GM19043 (cell line): ENCODE results near the gene CMTM1.

Experiments
- ATAC-seq: cut with Tn5 transposase; IDR thresholded peaks from one replicate; pipeline ENCODE4 v1.9.1; 2021; ENCODE audit warnings: low read depth; ENCODE audit not compliant: unreplicated experiment

Gene CMTM1, protein sequence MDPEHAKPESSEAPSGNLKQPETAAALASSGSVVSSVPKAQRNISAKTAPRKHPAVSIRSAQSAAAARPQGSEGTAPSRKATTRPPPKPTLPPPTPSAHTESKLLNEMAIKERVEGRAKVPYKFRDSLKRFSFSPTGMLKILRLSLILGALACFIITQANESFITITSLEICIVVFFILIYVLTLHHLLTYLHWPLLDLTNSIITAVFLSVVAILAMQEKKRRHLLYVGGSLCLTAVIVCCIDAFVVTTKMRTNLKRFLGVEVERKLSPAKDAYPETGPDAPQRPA

DNA sequence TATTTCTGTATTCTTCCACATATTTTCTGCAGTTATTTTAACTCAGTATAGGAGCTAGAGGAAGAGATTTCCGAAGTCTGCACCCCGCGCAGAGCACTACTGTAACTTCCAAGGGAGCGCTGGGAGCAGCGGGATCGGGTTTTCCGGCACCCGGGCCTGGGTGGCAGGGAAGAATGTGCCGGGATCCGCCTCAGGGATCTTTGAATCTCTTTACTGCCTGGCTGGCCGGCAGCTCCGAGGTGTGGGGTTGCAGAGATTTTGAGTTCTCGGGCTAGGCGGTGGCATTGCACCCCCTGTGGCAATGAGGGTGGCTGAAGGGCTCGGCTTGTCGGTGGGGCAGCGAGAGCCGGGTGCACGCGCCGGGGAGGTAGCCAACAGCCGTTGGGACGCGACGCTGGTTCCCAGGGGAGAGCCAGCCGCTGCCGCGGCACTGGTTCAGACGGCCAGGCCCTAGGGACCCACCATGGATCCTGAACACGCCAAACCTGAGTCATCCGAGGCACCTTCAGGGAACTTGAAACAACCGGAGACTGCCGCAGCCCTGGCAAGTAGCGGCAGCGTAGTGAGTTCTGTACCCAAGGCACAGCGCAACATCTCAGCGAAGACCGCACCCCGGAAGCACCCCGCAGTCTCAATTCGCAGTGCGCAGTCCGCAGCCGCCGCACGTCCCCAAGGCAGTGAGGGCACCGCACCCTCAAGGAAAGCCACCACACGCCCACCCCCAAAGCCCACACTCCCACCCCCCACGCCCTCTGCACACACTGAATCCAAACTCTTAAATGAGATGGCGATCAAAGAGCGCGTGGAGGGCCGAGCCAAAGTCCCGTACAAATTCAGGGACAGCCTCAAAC, at the start of gene CMTM1:
Gene CMTM1, plus strand, starts transcription at position 389 of the 851 bp plus-strand sequence. Its CDS starts 75 bp downstream, at position 464.
- ATAC-seq = no peak

DNA sequence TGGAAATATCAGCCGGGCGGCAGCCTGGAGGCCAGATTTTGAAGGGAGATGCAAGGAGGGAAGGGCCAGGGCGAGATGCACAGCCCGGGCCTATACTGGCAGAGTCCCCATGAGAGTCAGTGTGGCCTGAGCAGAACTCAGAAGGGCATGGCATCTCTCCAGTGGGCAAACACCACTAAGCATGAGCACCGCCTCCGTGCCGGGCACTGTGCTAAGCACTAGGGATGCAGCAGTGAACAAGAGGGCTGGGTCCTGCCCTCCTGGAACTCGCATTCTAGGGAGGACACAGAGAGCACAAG, 49.8 kb upstream of the CMTM1 start:
- ATAC-seq = peak; percentile 20

DNA sequence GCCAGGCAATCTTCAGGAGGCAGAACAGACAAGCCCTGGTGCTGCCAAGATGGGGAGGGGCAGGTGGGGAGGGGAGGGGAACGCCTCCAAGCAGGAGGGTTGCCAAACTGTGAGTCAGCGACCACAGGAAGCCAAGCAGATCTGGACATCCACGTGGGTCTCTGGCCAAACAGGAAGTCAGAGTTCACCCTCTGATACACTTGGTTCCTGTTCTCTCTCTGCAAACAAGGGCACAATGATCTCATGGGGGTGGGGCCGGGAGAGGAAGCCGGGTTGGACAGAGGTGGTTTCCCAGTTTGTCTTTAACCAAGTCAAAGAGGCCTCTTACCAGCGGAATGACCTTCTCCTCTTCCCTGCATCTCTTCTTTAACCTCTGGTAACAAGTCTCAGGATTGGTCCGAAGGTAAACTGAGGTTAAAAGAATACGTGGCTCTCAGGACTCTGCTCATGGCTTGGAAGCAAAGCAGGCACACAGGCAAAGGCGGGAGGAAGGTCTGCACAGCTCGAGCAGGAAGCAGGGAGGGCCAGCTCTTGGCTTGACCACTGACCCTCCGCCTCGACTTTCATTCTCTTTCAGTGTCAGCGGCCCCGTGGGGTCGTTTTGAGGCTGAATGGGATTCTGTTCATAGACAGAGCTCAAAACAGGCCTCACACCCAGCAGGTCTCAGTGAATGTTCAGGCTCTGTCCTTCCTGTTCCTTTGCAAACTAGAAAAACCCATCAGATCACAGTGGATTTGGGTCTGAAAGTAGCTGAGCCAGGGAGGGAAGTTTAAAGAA, 49.2 kb upstream of the CMTM1 start:
- ATAC-seq = peak; percentile 96

DNA sequence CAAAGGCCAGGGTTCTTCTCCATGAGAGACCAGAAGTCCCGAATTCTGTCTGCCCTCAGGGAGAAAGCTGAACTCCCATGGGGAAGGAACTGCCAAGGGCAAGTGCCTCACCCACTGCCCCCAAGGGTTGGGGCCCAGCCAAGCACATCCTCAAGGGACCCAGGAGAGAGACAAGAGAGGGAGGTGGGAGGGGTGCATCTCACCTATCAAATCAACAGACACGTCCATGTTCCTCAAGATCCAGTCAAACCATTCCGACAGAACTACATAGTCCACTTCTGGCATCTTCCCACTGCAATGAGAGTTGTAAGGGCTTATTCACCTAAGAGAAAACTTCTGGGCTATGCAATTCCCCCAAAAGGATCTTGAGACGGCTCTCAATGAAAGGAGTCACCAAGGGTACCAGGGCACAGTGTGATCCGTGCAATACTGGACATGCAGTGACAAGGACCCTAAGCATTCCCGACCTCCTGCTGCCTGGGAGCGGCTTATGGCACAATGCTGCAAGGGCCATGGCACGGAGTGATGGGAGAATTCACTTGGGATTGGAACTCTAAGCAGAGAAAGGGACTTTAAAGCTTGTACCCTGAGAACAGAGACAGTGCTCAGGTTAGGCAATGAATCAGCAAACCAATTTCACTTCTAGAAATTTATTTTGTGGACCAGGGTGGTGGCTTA, 48.5 kb upstream of the CMTM1 start:
- no peak for ATAC-seq

DNA sequence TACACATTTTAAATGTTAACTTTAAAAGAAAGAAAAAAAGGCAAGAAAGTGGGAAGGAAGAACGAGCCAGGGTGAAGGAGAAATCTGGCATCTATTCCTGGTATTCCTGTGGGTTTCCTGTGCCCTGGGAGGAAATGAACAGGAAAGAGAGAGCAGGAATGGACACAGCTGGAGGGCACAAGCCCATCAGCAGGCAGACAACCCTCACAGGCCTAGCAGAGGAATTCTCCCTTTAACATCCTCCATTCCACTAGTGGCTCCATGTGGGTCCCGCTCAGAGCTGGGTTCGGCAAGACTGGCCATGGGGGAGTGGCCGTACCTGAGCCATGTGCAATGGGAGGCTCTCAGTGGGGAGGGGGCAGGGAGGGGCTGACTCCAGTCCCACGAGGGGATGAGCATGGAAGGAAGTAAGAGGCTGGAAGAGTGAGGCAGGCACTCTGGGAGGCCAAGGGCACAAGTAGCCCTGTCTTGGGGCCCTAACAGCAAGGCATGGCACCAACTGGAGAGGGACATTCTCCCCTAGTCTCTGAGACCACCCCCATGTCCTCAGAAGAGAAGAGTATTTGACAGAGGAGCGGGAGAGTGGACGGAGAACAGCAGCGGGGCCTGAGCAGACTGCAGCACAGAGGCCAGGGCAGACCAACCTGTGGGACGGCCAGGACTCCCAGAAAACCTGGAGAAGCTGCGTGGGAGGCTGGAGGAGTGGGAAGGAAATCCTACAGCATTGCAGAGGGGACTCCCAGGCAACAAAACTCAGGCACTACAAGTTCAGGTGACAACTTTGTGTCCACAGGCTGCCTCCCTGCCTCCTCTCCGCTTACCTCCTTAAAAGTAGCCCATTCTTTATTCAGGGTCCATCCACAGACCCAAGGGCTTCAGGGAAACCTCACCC, 46.5 kb upstream of the CMTM1 start:
- ATAC-seq = no peak

DNA sequence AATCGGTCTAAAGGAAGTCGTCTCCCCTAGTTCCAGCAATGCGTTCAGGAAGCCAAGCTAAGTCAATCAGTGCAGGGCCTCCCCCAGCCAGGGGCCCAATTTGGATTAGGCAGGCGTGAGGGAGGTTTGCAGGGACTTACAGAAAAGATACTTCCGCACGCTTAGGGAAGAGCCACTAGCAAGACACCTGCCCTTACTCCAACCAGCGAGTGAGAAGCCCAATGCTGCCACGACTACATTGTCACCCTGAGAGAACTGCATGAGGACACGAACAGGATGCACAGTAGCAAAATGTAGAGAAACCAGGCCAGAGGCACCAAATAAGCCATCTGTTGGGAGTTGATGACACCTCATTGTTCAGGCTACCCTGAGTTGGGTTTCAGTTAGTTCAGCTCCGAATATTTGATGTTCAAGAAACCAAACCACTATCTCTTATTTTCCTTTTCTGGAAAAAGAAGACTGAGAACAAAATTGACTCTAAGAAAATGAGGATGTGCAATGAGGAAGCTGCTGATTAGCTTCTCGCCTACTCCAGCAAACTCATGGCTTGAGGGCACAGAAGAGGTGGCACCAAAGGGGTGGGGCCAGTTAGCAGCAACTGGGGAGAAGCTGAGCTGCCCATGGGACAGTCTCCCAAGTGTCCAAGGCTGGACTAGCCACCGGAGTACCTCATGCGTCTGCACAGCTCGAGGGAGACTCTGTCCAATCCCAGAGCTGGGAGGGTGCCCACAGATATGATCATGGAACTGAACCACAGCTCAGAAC, 45.7 kb upstream of the CMTM1 start:
- no peak for ATAC-seq

DNA sequence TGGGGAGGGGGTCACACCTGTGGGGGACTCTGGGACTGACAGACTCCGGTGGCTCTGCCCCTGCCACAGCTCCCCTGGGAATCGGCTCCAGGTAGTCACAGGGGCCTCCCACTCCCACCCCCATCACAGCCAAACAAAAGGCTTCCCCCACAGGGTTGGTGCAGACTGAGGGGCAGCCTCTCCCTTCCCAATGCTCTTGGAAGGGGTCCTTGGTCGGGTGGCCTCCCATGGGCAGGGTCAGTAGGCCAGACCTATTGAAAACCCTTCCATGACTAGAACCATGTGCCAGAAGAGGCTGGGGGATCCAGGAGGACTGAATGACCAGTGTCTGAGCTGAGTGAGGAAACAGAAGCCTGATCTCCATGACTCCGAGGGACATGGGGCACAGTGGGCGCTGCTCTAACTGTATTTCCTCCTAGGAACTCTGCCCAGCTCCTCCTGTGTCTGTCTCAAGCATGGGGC, 45.0 kb upstream of the CMTM1 start:
- no peak for ATAC-seq

DNA sequence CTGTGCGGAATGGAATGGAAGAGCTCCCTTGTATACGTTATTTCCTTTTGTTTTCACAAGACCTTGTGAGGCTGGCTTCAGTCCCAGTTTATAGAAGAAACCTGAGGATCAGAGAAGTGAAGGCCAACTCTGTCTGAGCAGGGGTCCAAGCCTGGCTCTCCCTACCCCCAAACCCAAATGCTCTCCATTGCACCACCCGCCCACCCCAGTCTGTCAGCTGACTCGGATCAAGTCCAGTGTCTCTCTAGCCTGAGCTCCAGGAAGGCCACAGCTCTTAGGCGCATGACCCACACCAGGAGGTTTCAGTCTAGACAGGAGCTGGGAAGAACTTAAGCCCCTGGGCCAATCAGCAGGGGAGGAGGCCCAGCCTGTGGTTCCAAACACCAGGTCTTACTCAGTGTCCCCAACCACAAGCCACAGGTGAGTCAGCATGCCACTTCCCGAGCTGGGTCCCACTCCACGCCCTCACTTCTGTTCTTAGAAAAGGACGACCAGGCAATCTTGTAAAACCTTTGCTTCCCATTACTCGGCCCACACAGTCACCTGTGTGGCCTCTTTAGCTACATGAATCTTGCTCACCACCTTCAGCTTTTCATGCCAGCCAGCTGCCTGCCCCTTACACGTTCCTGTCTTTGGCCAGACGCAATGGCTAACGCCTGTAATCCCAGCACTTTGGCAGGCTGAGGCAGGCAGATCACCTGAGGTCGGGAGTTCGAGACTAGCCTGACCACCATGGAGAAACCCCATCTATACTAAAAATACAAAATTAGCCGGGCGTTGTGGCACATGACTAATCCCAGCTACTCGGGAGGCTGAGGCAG, 44.1 kb upstream of the CMTM1 start:
- ATAC-seq = peak; percentile 48

DNA sequence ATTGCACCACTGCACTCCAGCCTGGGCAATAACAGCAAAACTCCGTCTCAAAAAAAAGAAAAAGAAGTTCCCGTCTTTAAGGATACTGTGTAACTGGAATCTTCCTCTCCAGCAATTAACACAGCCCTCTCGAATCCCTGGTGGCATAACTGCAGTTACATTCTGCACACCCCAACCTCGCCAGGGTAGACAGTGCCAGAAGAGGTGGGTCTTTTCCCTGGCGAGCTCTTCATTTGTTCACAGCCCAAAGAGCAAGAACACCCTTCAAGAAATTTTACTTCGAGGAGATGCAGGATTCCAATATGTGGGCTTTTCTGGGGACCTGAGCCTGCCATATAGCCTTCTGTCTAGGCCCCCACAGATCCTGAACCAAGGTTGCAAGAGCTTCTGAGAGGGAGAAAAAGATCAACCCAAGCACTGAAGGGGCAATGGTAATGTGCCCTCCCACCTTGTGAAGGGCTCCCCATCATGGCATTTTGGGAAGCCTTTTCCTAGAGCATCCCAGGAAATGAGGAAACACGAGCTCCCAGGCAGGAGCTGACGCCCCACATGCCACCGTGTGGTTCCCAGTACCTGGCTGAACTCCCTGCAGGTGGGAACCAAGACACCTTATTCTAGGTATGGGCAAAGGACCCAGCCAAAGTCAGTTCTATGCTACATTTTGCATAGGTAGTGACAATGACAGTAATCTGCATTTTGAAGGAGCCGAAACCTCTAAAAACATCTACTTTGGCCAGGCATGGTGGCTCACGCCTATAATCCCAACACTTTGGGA, 43.2 kb upstream of the CMTM1 start:
- no peak for ATAC-seq

DNA sequence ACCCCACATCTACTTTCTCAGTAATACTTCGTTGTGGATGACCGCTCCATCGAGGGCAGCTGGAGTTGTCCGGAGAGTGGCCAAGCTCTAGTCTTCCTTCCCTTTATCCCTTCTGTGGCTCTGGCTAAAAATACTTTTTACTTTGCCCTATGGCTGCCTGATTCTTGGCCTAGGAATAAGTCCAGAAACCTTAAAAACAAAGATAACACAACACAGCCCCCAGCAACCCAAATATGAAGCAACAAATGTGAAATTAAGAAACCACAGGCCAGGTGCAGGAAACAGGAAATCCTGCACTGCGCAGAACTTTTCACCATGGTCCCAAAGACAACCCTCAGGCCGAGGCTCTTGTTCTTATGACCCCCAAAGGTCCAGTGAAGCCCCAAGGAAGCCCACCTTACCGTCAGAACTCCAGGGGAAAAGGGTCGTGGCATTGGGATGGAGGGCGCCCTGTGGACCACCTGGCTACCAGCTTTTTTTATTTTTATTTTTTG, 42.3 kb upstream of the CMTM1 start:
- peak; percentile 35 for ATAC-seq

DNA sequence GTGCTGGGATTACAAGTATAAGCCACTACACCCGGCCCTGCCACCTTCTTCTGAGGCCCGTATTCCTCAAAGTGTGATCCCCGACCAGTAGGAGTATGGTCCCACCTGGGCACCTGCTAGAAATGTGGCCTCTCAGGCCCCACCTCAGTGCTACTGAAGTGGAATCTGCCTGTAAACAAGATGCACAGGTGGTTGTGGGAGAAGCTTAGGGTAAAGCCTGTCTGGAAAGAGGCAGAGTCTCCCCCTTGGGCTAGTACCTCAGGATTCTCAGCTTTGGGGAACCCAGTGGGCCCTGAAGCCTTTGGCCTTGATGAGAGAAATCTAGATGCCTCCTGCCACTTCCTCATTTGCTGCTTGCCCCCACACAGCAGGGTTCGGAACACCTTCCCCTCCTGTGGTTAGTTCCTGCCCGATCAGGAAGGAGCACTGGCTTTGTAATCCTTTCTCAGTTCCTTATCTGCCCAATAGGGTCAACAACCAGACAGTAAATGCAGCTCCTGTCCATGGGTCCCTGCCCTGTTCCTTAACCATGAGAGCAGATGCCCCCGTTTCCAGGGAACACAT, 41.6 kb upstream of the CMTM1 start:
- ATAC-seq = peak; percentile 65

DNA sequence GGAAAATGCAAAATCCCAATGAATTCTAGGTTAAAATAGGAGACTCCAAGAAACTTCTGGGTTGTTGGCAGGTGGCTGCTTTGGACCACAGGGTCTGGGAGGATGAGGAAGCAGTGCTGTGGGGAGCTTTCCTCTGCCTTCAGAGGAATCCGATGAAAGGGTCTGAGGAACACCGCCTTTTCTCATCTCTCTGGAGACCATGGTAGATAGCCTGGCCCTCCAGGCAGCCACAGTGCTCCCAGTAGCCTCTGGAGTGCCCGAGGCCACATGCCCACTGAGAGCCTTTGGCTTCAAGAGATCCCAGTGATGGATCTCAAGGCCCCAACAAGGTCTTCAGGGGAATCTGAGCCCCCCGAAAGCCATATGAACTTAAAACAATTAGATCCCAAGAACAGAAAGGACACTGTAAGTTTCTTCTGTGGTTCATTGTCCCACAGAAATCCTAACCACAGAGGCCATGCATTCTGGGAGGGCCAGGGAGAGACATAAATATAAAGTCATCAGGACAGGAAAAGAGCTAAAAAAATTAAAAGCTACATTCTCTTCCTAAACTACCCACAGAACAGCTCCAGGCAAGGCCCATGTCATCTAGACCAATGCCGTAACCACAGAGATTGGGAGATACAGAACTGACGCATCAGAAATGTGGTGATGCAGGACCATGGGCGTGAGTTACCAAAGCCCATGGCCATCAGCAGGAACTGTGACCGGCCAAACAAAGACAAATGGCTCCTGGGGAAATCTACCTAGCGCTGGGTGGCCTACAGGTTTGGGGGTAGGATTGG, 40.7 kb upstream of the CMTM1 start:
- no peak for ATAC-seq

DNA sequence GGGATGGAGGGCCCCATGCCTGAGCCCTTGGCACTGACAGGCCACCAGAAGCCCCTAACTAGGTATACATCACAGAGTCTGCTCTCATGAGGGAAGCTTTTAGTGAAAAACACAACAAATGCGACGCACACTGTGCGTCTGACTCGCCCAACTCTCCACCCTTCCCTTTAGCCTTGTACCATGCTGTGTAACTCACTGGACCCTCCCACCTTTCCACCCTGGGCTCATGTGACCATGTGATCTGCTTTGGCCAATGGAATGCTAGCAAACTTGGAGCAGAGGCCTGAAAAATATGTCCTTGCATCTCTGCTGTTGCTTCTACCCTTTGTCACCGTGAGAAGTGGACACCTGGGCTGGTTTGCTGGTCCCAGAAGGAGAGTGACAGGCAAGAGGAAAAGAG, 37.9 kb upstream of the CMTM1 start:
- no peak for ATAC-seq

DNA sequence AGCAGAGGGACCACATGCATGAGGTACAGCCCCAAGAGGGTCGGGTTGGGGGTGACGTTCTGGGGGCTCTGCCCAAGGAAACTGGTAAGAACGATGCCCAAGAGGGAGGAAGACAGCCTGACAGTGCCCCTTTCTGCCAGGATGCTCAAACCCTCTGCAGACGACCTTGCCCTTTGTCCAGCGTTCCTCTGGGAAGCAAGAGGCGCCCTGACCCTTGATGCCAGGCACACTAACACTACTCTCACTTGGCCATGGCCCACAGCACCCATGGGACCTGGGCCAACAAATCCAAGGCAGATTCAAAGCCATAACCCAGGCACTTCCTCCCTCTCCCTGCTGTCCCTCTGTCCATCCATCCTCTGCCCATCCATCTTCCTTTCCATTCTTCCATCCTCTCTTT, 36.8 kb upstream of the CMTM1 start:
- no peak for ATAC-seq

DNA sequence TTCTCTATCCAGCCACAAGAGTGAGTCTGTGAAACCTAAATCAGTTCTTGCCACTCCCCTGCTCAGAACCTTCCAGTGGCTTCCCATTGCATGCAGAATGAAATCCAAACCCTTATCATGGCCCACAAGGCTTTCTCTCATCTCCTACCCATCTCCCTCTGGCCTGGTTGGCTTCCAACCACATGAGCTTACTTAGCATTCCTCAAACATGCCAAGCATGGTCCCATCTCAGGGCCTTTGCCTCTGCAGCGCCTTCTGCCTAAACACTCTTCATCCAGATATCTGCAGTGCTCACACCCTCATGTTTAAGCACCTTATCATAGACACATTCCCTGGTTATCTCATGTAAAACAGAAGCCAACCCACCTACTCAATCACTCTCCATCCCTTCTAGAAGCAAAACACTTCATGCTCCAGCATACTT, 31.9 kb upstream of the CMTM1 start:
- ATAC-seq = no peak

DNA sequence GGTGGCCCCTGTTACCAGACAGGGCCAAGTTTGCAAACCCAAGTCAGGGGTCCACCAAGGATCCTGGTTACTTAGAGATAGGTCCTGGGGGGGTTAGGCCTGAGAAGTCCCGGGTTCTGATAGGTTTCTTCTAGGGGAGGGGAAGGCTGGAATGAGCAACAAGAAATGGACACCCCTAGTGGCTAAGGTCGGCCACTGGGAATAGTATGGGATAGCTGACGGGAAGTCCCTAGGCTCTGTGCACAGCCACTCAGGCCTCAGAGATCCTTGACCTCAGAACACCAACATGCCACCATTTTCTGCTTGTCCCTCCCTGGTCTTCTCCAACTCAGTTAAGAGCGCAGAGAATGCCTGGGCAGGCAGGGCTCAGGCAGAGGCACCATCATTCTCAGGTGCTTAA, 29.7 kb upstream of the CMTM1 start:
- no peak for ATAC-seq
